ENCODE results near the gene PIGU.

- TF ChIP-seq CTCF (IDR thresholded peaks at IDR 0.05; ENCODE audit: insufficient read depth, low read length, poor library complexity, severe bottlenecking) (no peak), EZH2phosphoT487 (conservative IDR thresholded peaks at IDR 0.05; ENCODE audit: low read length) (no peak)
These were observed 146.6 kb downstream of the PIGU start for GRCh38 chr20:34530342-34530741.
